Vagina (tissue), 2 donors: Measurements from ENCODE around the gene SLC30A4.

Experiments
- CTCF ChIP-seq, 3 experiments: fragments of 450-650 bp in 2 of 3; fragments of 200-600 bp in 1 of 3; sonication (generic) in 1 of 3; IDR thresholded peaks; one replicate each; pipeline ENCODE4 v1.5.1; 2017 to 2019; ENCODE audit warnings: antibody characterized with exemption in 3 of 3, mild to moderate bottlenecking in 2 of 3, moderate library complexity in 2 of 3
- POLR2A ChIP-seq, 2 donors: fragments of 450-650 bp; IDR thresholded peaks; one replicate each; pipeline ENCODE4 v1.6.1; 2017; ENCODE audit warnings: antibody characterized with exemption in 2 of 2, mild to moderate bottlenecking in 2 of 2, moderate library complexity in 2 of 2
- POLR2AphosphoS5 ChIP-seq, 2 donors: sonication (generic); formaldehyde crosslinking; IDR thresholded peaks; one replicate each; pipeline ENCODE4 v1.9.0; 2017; ENCODE audit warnings: antibody characterized with exemption in 2 of 2, mild to moderate bottlenecking in 2 of 2, low read depth in 1 of 2; ENCODE audit not compliant: insufficient read depth in 1 of 2

- TF ChIP-seq CTCF (IDR thresholded peaks at IDR 0.05) (no peak), POLR2AphosphoS5 (IDR thresholded peaks at IDR 0.05; ENCODE audit: insufficient read depth in 1 of 2, low read depth in 1 of 2) (no peak), POLR2A (IDR thresholded peaks at IDR 0.05) (no peak)
Measured at GRCh38 chr15:45495588-45495987, 27.0 kb downstream of the SLC30A4 start.
